Measurements from ENCODE around the gene SPSB2.
A peak's percentile ranks its signal among the peaks of the same experiment; 100 is the strongest.
"Not testable (repeated sequence)": the region's sequence is repeated elsewhere in the genome, so short reads cannot be mapped to it uniquely, and the experiment has no call there.

The SPSB2 gene

GRCh38 chr12:6899837-6900519, 26.9 kb upstream of the SPSB2 start:
- DNase-seq = no peak

GRCh38 chr12:6899427-6899826, 26.3 kb upstream of the SPSB2 start:
- DNase-seq = no peak

- DNase-seq = no peak
These were observed 23.8 kb upstream of the SPSB2 start for GRCh38 chr12:6896846-6897435.

- DNase-seq = no peak
These were observed 21.2 kb upstream of the SPSB2 start for GRCh38 chr12:6894321-6894720.

- DNase-seq = not testable (repeated sequence)
These were observed 19.6 kb upstream of the SPSB2 start for GRCh38 chr12:6892683-6893082.

GRCh38 chr12:6891646-6892001, 18.5 kb upstream of the SPSB2 start:
- no peak for DNase-seq

- DNase-seq = peak; percentile 94
These were observed 17.9 kb upstream of the SPSB2 start for GRCh38 chr12:6890789-6891645.

- DNase-seq = not testable (repeated sequence)
These were observed 16.9 kb upstream of the SPSB2 start for GRCh38 chr12:6889775-6890573.

- DNase-seq = not testable (repeated sequence)
These were observed 15.7 kb upstream of the SPSB2 start for GRCh38 chr12:6888794-6889193.

- no peak for DNase-seq
These were observed 15.3 kb upstream of the SPSB2 start for GRCh38 chr12:6888360-6888759.

GRCh38 chr12:6887460-6887859, 14.4 kb upstream of the SPSB2 start:
- no peak for DNase-seq

- DNase-seq = not testable (repeated sequence)
These were observed 13.3 kb upstream of the SPSB2 start for GRCh38 chr12:6886206-6886999.

- DNase-seq = no peak
These were observed 11.4 kb upstream of the SPSB2 start for GRCh38 chr12:6884539-6884938.

GRCh38 chr12:6883683-6884082, 10.6 kb upstream of the SPSB2 start:
- DNase-seq = no peak

GRCh38 chr12:6883252-6883651, 10.1 kb upstream of the SPSB2 start:
- DNase-seq = no peak

GRCh38 chr12:6879824-6880223, 6.7 kb upstream of the SPSB2 start:
- not testable (repeated sequence) for DNase-seq

GRCh38 chr12:6874015-6874368, 889 bp upstream of the SPSB2 start:
- DNase-seq = not testable (repeated sequence)

GRCh38 chr12:6872073-6873048, 742 bp downstream of the SPSB2 start:
- peak; percentile 34 for DNase-seq

- no peak for DNase-seq
These were observed 1.8 kb downstream of the SPSB2 start for GRCh38 chr12:6871052-6871957.

- DNase-seq = not testable (repeated sequence)
These were observed 2.8 kb downstream of the SPSB2 start for GRCh38 chr12:6870304-6870703.
